Measurements from ENCODE around the gene MAP3K7CL. TPM values are rescaled to one million over a fixed set of nuclear protein-coding genes. Genes with fewer than 3 reads are reported as not detected.

The MAP3K7CL gene
- total RNA-seq, 1 donor from 2014 or later, result 1.2 TPM

DNA sequence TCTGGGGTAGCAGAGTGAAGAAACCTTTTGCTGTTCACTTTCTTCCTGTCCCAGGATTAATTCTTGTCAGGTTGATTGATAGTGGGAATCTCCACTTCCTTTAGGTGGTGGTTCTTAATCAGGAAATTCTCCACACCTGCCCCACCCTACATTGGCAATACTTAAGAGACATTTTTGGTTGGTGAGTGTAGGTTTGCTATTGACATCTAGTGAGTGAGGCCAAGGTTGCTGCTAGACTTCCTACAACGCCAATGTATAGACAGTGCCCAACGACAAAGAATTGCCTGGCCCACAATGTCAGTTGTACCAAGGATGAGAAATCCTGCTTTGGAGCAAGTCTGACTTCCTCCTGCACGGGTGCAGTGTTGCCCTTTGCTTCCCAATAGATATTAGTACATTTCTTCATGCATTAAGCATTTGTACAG is 38.5 kb downstream of the MAP3K7CL start:
- H3K9me3 Mint-ChIP-seq (ENCODE audit: low read depth), result no peaks in the 10 kb centered on the region
- TF ChIP-seq, protein P1, sequence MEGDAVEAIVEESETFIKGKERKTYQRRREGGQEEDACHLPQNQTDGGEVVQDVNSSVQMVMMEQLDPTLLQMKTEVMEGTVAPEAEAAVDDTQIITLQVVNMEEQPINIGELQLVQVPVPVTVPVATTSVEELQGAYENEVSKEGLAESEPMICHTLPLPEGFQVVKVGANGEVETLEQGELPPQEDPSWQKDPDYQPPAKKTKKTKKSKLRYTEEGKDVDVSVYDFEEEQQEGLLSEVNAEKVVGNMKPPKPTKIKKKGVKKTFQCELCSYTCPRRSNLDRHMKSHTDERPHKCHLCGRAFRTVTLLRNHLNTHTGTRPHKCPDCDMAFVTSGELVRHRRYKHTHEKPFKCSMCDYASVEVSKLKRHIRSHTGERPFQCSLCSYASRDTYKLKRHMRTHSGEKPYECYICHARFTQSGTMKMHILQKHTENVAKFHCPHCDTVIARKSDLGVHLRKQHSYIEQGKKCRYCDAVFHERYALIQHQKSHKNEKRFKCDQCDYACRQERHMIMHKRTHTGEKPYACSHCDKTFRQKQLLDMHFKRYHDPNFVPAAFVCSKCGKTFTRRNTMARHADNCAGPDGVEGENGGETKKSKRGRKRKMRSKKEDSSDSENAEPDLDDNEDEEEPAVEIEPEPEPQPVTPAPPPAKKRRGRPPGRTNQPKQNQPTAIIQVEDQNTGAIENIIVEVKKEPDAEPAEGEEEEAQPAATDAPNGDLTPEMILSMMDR (IDR thresholded peaks at IDR 0.05; ENCODE audit: unreplicated experiment), result no peak
- H3K36me3 Mint-ChIP-seq (ENCODE audit: insufficient read depth), result no peaks in the 10 kb centered on the region
- no peak overlapping the region for H3K4me3 Mint-ChIP-seq (ENCODE audit: low read depth)
- DNase-seq (ENCODE audit: low spot score, unreplicated experiment), result no peak
- H3K27ac Mint-ChIP-seq, result no peak overlapping the region
- no peaks in the 10 kb centered on the region for H3K4me1 Mint-ChIP-seq (ENCODE audit: low read depth)
- H3K27me3 Mint-ChIP-seq, result no peaks in the 10 kb centered on the region

DNA sequence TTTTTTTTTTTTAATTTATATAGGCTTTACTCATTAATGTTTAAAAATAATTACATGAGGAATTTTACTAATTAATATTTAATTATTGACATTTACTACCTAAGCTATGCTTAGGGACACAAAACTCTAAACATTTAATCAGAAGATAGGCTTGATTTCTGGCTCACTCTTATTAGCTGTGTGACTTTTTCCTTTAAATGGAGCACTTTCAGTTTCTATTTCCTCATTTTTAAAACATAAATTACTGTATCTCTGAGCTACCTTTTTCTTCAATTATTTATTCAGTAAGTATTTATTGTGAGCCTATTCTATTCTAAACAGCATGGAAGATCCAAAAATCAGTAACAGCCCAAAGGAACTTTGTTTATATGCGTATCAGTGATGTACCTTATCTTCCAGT is 40.5 kb downstream of the MAP3K7CL start:
- no peaks in the 10 kb centered on the region for H3K9me3 Mint-ChIP-seq (ENCODE audit: low read depth)
- H3K27me3 Mint-ChIP-seq, result no peaks in the 10 kb centered on the region
- H3K4me1 Mint-ChIP-seq (ENCODE audit: low read depth), result peaks cover 9% of the 10 kb centered on the region
- no peak for DNase-seq (ENCODE audit: low spot score, unreplicated experiment)
- no peak overlapping the region for H3K27ac Mint-ChIP-seq
- H3K4me3 Mint-ChIP-seq (ENCODE audit: low read depth), result no peak overlapping the region
- TF ChIP-seq, protein P1 (IDR thresholded peaks at IDR 0.05; ENCODE audit: unreplicated experiment), result no peak
- no peaks in the 10 kb centered on the region for H3K36me3 Mint-ChIP-seq (ENCODE audit: insufficient read depth)

DNA sequence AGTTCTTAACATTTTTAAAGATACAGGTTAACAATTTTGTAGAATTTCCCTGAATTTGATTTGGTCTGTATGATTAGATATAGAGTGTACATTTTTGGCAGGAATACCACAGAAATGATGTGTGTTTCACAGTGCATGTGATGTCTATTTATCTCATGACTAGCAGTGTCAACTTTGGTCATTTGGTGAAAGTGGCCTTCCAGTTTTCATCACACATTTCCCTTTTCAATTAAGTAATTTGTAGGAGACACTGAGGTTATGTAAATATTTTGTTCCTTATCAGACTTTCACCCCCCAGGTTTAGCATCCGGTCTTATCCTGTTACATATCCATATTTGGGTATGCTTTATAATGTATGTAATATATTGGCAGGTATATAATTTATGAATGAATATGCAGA is 41.8 kb downstream of the MAP3K7CL start:
- TF ChIP-seq, protein P1 (IDR thresholded peaks at IDR 0.05; ENCODE audit: unreplicated experiment), result no peak
- Mint-ChIP-seq H3K9me3 (ENCODE audit: low read depth) (no peaks in the 10 kb centered on the region), H3K27ac (no peak overlapping the region), H3K4me1 (ENCODE audit: low read depth) (peaks cover 13% of the 10 kb centered on the region), H3K36me3 (ENCODE audit: insufficient read depth) (no peaks in the 10 kb centered on the region), H3K27me3 (no peaks in the 10 kb centered on the region), H3K4me3 (ENCODE audit: low read depth) (no peak overlapping the region)
- DNase-seq (ENCODE audit: low spot score, unreplicated experiment), result no peak

DNA sequence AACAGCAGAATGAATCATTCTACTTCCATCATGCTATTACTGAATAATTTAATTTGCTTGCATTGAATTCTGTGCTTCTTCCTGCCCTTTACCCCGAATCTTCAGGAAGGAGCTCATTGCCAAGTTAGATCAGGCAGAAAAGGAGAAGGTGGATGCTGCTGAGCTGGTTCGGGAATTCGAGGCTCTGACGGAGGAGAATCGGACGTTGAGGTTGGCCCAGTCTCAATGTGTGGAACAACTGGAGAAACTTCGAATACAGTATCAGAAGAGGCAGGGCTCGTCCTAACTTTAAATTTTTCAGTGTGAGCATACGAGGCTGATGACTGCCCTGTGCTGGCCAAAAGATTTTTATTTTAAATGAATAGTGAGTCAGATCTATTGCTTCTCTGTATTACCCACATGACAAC is 44.2 kb downstream of the MAP3K7CL start:
- no peak for DNase-seq (ENCODE audit: low spot score, unreplicated experiment)
- Mint-ChIP-seq H3K27me3 (no peaks in the 10 kb centered on the region), H3K36me3 (ENCODE audit: insufficient read depth) (no peaks in the 10 kb centered on the region), H3K27ac (no peak overlapping the region), H3K9me3 (ENCODE audit: low read depth) (no peaks in the 10 kb centered on the region), H3K4me3 (ENCODE audit: low read depth) (no peak overlapping the region), H3K4me1 (ENCODE audit: low read depth) (peaks cover 17% of the 10 kb centered on the region)
- TF ChIP-seq, protein P1 (IDR thresholded peaks at IDR 0.05; ENCODE audit: unreplicated experiment), result no peak

DNA sequence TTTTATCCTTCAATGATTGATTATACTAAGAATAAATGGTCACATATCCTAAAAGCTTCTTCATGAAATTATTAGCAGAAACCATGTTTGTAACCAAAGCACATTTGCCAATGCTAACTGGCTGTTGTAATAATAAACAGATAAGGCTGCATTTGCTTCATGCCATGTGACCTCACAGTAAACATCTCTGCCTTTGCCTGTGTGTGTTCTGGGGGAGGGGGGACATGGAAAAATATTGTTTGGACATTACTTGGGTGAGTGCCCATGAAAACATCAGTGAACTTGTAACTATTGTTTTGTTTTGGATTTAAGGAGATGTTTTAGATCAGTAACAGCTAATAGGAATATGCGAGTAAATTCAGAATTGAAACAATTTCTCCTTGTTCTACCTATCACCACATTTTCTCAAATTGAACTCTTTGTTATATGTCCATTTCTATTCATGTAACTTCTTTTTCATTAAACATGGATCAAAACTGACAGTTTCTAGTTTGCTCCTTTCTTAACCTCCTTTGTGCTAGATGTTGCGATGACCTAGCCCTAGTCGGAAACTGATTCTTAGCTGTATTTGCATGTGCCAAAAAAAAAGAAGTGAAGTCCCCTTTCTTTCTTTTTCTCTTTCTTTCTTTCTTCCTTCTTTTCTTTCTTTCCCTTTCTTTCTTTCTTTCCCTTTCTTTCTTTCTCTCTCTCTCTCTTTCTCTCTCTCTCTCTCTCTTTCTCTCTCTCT is 45.1 kb downstream of the MAP3K7CL start:
- peaks cover 17% of the 10 kb centered on the region for H3K4me1 Mint-ChIP-seq (ENCODE audit: low read depth)
- no peak overlapping the region for H3K4me3 Mint-ChIP-seq (ENCODE audit: low read depth)
- no peaks in the 10 kb centered on the region for H3K9me3 Mint-ChIP-seq (ENCODE audit: low read depth)
- TF ChIP-seq, protein P1 (IDR thresholded peaks at IDR 0.05; ENCODE audit: unreplicated experiment), result no peak
- no peak for DNase-seq (ENCODE audit: low spot score, unreplicated experiment)
- no peaks in the 10 kb centered on the region for H3K36me3 Mint-ChIP-seq (ENCODE audit: insufficient read depth)
- H3K27me3 Mint-ChIP-seq, result no peaks in the 10 kb centered on the region
- peak overlapping the region; percentile 86 for H3K27ac Mint-ChIP-seq
